ENCODE data around the gene TRPT1.

The TRPT1 gene

GRCh38 chr11:64229744-64230170 is 3.8 kb upstream of the TRPT1 start:
- no peak for DNase-seq (ENCODE audit: low read depth)

GRCh38 chr11:64229090-64229743 is 3.2 kb upstream of the TRPT1 start:
- no peak for DNase-seq (ENCODE audit: low read depth)

- DNase-seq (ENCODE audit: low read depth), result no peak
Observed at GRCh38 chr11:64227405-64227956, 1.5 kb upstream of the TRPT1 start.

- no peak for DNase-seq (ENCODE audit: low read depth)
Observed at GRCh38 chr11:64226507-64227051, 593 bp upstream of the TRPT1 start.

GRCh38 chr11:64224891-64225607 is 937 bp downstream of the TRPT1 start:
- DNase-seq (ENCODE audit: low read depth), result no peak

GRCh38 chr11:64224151-64224890 is 1.7 kb downstream of the TRPT1 start:
- no peak for DNase-seq (ENCODE audit: low read depth)

GRCh38 chr11:64223001-64223651 is 2.9 kb downstream of the TRPT1 start:
- DNase-seq (ENCODE audit: low read depth), result no peak

- no peak for DNase-seq (ENCODE audit: low read depth)
Observed at GRCh38 chr11:64222651-64223000, 3.4 kb downstream of the TRPT1 start.

- DNase-seq (ENCODE audit: low read depth), result no peak
Observed at GRCh38 chr11:64220798-64221197, 5.2 kb downstream of the TRPT1 start.

GRCh38 chr11:64220271-64220670 is 5.7 kb downstream of the TRPT1 start:
- no peak for DNase-seq (ENCODE audit: low read depth)

GRCh38 chr11:64219755-64220154 is 6.2 kb downstream of the TRPT1 start:
- DNase-seq (ENCODE audit: low read depth), result no peak

- no peak for DNase-seq (ENCODE audit: low read depth)
Observed at GRCh38 chr11:64219354-64219684, 6.7 kb downstream of the TRPT1 start.

- no peak for DNase-seq (ENCODE audit: low read depth)
Observed at GRCh38 chr11:64218628-64219353, 7.2 kb downstream of the TRPT1 start.

- no peak for DNase-seq (ENCODE audit: low read depth)
Observed at GRCh38 chr11:64216879-64217278, 9.1 kb downstream of the TRPT1 start.

- no peak for DNase-seq (ENCODE audit: low read depth)
Observed at GRCh38 chr11:64211181-64211872, 14.7 kb downstream of the TRPT1 start.

GRCh38 chr11:64210301-64211020 is 15.5 kb downstream of the TRPT1 start:
- DNase-seq (ENCODE audit: low read depth), result no peak

- DNase-seq (ENCODE audit: low read depth), result no peak
Observed at GRCh38 chr11:64209563-64209843, 16.5 kb downstream of the TRPT1 start.

- no peak for DNase-seq (ENCODE audit: low read depth)
Observed at GRCh38 chr11:64208796-64209562, 17.0 kb downstream of the TRPT1 start.

- no peak for DNase-seq (ENCODE audit: low read depth)
Observed at GRCh38 chr11:64208086-64208795, 17.7 kb downstream of the TRPT1 start.

All from stimulated activated CD8-positive, alpha-beta memory T cell treated with anti-CD3 and anti-CD28 coated beads, Interleukin-15, amount 100 ng/mL, for 1 hour (primary cell).